Measurements from ENCODE around the gene RNF14. TPM values are rescaled to one million over a fixed set of nuclear protein-coding genes. Genes with fewer than 3 reads are reported as not detected.

The RNF14 gene
- total and polyA plus RNA-seq, 9 of the 15 experiments (the other 6 are each of a cell fraction or from before 2014, with no cell fraction given), result 36.3 to 140 (median 75.1) TPM

DNA sequence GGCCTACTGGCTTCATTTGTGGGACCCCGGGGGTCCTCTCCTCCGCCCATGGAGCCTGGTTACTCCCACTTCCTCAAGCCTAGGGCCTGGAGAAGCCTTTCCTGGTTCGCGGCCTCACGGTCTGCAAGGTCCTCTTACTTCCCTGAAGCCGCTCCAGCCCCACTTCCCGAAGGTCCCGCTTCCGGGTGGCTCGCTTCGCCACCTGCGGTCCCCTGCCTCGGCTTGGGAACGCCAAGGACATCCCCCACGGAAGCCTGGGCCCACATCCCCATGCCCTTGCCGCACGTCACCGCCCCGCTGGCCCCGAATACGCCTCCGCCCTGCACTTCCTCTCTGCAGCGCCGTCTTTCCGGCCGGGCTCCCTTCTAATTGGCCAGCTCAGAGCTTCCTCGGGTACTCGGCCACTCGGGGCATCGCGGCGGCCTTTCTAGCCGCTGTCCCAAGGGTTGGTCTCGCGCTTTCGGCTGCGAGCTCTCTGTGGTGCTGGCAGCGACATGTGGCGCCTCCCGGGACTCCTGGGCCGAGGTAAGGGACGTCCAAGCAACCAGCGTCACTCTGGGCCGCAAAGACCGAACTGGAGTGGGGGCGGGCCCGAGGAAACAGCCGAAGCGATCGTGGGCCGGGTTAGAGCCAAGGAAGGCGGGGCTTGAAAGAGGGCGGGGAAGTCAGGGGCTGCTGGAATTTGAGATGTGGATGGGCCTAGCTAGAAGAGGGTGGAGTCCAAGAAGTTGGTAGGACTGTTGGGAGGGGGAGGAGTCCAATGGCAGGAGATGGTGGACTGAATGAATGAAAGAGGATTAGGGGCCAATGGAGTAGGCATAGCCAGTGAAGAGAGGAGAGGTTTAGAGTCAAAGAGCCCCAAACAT, 45.2 kb upstream of the RNF14 start, which contains the start of gene DELE1 (continued):
- TF ChIP-seq KDM4B (IDR thresholded peaks at IDR 0.05; ENCODE audit: borderline replicate concordance in 2 of 2, low read depth in 1 of 2) (no peak; a peak in 1 of 4 replicates), CBX1 (IDR thresholded peaks at IDR 0.05; ENCODE audit: low read depth) (no peak), TEAD4 (IDR thresholded peaks at IDR 0.05; ENCODE audit: low read length) (no peak), TEAD4 (CRISPR knock-in tag; IDR thresholded peaks at IDR 0.05; ENCODE audit: borderline replicate concordance) (peak; percentile 75; the same call in 1 of the 2 replicates), CTBP1 (IDR thresholded peaks at IDR 0.05; ENCODE audit: borderline replicate concordance) (peak; percentile 81; the same call in 1 of the 2 replicates), ZNF3 (CRISPR knock-in tag; IDR thresholded peaks at IDR 0.05) (no peak), PML (IDR thresholded peaks at IDR 0.05; ENCODE audit: low read length) (peak; percentile 68; the same call in 1 of the 2 replicates), ZNF79 (CRISPR knock-in tag; IDR thresholded peaks at IDR 0.05; ENCODE audit: low read depth) (no peak)
- TF ChIP-seq, protein P1, sequence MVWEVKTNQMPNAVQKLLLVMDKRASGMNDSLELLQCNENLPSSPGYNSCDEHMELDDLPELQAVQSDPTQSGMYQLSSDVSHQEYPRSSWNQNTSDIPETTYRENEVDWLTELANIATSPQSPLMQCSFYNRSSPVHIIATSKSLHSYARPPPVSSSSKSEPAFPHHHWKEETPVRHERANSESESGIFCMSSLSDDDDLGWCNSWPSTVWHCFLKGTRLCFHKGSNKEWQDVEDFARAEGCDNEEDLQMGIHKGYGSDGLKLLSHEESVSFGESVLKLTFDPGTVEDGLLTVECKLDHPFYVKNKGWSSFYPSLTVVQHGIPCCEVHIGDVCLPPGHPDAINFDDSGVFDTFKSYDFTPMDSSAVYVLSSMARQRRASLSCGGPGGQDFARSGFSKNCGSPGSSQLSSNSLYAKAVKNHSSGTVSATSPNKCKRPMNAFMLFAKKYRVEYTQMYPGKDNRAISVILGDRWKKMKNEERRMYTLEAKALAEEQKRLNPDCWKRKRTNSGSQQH (CRISPR knock-in tag; IDR thresholded peaks at IDR 0.05), result peak; percentile 95
- TF ChIP-seq, protein P2, sequence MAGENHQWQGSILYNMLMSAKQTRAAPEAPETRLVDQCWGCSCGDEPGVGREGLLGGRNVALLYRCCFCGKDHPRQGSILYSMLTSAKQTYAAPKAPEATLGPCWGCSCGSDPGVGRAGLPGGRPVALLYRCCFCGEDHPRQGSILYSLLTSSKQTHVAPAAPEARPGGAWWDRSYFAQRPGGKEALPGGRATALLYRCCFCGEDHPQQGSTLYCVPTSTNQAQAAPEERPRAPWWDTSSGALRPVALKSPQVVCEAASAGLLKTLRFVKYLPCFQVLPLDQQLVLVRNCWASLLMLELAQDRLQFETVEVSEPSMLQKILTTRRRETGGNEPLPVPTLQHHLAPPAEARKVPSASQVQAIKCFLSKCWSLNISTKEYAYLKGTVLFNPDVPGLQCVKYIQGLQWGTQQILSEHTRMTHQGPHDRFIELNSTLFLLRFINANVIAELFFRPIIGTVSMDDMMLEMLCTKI (IDR thresholded peaks at IDR 0.05; ENCODE audit: partially characterized antibody), result no peak
- TF ChIP-seq, protein P3, sequence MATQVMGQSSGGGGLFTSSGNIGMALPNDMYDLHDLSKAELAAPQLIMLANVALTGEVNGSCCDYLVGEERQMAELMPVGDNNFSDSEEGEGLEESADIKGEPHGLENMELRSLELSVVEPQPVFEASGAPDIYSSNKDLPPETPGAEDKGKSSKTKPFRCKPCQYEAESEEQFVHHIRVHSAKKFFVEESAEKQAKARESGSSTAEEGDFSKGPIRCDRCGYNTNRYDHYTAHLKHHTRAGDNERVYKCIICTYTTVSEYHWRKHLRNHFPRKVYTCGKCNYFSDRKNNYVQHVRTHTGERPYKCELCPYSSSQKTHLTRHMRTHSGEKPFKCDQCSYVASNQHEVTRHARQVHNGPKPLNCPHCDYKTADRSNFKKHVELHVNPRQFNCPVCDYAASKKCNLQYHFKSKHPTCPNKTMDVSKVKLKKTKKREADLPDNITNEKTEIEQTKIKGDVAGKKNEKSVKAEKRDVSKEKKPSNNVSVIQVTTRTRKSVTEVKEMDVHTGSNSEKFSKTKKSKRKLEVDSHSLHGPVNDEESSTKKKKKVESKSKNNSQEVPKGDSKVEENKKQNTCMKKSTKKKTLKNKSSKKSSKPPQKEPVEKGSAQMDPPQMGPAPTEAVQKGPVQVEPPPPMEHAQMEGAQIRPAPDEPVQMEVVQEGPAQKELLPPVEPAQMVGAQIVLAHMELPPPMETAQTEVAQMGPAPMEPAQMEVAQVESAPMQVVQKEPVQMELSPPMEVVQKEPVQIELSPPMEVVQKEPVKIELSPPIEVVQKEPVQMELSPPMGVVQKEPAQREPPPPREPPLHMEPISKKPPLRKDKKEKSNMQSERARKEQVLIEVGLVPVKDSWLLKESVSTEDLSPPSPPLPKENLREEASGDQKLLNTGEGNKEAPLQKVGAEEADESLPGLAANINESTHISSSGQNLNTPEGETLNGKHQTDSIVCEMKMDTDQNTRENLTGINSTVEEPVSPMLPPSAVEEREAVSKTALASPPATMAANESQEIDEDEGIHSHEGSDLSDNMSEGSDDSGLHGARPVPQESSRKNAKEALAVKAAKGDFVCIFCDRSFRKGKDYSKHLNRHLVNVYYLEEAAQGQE (IDR thresholded peaks at IDR 0.05; ENCODE audit: borderline replicate concordance), result no peak
- TF ChIP-seq, protein P3 (CRISPR knock-in tag; IDR thresholded peaks at IDR 0.05; ENCODE audit: low read depth), result peak; percentile 72
- TF ChIP-seq, protein P4, sequence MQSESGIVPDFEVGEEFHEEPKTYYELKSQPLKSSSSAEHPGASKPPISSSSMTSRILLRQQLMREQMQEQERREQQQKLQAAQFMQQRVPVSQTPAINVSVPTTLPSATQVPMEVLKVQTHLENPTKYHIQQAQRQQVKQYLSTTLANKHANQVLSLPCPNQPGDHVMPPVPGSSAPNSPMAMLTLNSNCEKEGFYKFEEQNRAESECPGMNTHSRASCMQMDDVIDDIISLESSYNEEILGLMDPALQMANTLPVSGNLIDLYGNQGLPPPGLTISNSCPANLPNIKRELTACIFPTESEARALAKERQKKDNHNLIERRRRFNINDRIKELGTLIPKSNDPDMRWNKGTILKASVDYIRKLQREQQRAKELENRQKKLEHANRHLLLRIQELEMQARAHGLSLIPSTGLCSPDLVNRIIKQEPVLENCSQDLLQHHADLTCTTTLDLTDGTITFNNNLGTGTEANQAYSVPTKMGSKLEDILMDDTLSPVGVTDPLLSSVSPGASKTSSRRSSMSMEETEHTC (IDR thresholded peaks at IDR 0.05), result no peak

Measured in K562 (cell line).